ENCODE data around the gene KCNMA1.

The KCNMA1 gene

DNA sequence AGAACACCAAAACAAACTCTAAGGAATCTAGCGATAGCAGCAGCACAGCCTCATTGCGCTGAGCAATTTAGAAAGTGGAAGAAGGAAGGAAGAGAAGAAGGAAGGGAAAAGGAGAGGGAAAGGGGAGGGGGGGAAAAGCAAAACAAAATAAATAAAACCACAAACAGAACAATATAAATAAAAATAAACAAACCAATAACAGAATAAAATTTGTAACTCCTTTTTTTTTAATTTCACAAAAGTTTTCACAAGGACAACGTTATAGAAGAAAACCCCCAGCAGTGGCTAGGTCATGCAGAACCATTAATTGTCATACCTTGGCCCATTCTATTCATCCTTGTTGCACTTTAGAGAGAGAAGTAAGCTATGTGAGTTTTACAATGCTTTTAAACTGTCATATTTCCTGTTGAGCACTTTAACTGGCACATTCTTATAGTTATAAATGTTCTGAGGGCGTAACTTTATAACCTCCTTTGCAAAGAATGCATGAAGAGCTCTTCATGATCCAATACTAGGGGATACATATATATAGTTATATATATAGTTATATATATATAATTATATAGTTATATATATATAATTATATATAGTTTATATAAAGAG, 752.8 kb downstream of the KCNMA1 start:
- DNase-seq (ENCODE audit: low read depth), result no peak

DNA sequence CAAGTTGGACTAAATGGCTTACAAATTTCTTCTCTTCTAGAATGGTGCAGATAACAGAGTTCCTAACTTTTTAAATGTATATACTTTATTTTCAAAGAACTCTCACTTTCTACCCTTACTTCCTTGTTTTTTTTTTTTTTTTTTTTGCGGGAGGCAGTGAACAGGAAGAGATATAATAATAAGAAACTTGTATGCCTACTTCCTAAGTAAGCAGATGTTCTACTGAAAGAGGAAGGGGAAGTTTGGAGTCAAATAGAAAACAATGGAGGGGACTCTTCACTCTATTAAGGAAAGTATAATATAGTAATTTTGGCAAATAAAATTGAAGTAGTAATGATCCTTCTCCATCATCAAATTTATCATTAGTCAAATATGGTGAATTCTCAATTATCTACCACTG, 754.0 kb downstream of the KCNMA1 start:
- no peak for DNase-seq (ENCODE audit: low read depth)

DNA sequence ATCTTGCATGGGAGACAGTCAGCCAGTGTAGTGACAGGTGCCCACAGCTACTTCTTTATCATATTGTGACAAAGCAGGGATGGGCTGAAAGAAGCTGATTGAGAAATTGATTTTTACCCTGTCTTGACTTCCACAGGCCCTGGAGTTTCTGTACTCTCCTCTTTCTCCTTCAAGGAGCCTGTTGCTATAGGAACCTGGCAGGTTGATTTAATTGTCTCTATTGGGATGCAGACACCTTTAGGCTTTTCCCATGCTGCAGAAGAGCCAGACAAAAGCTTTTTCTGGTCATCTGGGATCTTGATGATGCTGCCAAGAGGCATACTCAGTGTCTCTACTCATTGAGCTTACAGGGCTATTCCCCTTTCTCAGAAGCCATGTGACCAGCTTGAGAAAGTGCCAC, 754.8 kb downstream of the KCNMA1 start:
- DNase-seq (ENCODE audit: low read depth), result no peak

DNA sequence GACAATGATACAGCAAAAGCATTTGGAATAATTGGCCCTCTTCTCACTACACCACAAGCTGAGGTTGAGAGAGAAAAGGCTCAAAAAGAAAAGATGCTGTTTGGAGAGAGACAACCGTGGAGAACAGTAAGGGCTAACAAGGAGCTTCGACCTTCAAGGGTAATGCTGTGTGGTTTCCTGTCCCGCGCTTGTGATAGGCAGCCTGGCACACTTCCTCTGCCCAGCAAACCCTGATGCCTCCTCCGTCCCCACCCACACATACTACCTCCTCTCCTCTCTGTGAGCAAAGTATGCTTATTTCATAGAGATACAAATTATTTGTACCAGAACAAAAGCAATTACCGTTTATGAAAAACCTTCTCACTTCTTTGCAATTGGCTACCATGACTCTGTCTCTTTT, 755.4 kb downstream of the KCNMA1 start:
- no peak for DNase-seq (ENCODE audit: low read depth)

DNA sequence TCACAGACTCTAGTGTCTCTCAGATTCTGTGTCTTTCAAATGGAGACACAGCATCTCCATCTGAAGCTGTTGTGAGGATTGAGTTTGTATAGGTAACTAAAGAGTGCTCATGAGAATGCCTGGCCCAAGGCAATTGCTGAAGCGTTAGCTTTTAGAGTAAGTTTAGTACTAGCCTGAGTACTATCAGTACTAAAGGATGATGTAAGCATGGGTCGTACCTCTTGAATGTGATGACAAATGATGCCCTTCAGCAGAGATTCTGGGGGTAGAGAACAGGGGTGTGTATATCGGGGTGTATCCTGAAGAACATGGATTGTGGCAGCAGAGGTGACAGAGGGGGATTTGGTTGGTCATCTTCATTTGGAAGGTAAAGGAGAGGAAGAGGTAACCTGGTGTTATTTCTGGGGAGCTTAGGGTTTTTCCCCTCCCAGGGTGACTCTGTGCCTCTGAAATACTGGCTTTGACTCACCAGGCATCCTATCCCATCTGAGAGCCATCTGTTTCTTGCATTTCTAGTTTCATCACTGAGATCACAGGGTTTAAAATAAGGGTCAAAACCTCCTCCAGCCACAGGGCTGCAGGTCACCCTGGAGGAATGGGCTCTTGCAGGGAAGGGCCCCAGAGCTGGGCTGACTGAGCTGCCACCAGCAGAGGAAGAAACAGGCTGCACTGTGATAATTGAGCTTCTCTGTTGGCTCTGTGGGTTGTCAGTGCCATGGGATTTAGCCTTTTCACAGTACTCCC, 756.0 kb downstream of the KCNMA1 start:
- peak; percentile 15 for DNase-seq (ENCODE audit: low read depth)

DNA sequence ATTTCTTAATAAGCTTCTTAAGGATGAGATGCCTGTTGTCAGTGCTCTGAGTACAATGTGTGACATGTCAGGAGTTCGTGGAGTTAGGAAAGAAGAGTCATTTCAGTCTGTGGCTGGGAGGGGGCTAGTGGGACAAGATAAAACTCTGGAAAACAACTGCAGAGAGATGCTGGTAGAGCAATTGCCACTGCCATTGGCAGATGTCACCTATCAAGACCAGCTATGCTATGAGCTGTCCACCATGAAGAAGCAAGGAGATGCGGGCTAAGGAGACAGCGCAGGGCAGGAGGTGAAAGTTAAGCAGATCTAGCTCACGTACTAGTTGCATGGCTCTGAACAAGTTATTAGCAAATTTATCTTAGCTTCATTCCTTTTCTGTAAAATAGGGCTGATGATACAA, 756.7 kb downstream of the KCNMA1 start:
- DNase-seq (ENCODE audit: low read depth), result no peak

DNA sequence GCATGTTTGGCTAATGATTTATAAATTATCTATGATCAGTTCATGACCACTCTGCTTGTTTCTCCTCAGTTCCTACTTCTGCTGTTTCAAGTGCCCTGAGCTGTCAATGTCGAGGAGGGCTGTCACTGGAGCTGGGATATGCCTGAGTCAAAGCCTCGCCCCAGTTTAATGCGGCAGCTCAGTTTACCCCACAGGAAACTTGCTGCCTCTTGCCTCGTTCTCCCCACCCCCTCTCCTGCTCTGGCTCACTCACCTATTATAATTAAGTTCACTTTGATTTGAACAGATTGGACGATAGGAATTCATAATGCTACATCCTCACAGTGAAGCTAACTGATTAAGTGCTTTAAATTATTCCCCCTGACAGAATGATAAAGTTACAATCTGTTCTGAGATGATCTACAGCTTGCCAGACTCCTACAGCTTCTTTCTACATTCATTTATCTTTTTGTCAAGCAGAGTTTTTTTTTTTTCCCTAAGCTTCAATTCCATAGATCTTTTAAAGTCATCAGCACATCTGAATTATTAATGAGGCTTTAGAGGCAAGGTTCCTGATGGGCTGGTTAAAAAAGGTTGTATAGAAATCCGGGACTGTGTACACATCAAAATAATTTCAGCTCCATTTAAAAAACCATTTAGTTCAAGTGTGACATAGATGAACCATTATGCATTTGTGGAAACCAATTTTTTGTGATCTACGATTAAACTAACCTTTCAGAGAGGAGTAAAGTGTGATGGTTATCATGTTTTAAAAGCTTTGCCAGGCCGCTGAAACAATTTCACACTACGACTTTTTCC, 758.3 kb downstream of the KCNMA1 start:
- DNase-seq (ENCODE audit: low read depth), result no peak

DNA sequence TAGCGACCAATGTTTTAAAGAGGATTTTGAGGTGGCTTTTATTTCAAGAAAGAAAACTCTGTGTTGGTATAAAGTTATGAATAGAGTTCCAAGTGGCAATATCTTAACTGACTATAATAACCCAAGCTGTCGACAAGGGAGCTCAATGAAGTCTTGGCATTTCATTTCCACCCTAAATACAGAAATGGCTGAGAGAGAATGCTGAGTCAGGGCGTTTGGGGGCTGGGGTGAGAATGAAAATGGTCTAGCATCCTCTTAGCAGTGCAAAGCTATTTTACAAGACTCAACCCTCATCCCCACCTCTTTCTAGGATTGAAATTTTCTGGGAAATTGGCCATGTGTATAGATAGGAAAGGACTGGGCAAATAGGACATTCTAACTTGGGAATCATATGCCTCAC, 759.1 kb downstream of the KCNMA1 start:
- DNase-seq (ENCODE audit: low read depth), result no peak

DNA sequence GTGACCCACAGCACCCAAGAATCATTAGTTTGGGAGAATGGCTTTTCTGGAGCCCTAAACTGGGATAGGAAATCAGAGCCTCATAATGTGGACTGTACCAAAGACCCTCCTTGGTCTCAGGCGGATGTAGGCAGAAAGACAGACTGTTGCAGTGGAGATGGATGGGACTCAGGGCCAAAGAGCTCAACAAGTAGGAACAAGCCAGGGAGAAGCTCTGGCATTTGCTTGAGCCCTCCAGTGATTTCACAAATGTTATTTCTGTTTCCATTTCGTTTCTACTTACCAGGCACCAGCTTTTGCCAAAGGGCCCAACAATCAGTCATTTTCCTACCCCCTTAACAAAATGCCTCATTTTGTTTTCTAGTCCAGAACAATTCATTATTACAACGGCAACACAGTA, 762.7 kb downstream of the KCNMA1 start:
- DNase-seq (ENCODE audit: low read depth), result no peak

DNA sequence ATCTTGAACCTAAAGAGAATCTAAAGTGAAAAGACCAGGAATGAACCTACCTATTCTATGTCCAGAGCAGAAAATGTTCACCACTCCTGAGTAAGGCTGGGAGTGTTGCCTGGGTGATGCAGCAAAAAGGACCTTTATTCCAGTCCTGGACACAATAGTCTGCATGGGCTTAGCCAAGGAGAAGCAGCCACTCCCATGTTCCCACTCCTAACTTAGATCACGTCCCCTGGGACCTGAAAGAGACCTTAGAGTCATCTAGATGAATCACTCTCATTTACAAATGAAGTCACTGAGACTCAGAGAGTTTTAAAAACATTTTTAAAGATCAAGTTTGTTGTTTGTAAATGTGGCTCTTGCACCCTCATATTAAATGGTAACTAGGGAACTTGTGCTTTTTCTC, 763.4 kb downstream of the KCNMA1 start:
- DNase-seq (ENCODE audit: low read depth), result peak; percentile 17

DNA sequence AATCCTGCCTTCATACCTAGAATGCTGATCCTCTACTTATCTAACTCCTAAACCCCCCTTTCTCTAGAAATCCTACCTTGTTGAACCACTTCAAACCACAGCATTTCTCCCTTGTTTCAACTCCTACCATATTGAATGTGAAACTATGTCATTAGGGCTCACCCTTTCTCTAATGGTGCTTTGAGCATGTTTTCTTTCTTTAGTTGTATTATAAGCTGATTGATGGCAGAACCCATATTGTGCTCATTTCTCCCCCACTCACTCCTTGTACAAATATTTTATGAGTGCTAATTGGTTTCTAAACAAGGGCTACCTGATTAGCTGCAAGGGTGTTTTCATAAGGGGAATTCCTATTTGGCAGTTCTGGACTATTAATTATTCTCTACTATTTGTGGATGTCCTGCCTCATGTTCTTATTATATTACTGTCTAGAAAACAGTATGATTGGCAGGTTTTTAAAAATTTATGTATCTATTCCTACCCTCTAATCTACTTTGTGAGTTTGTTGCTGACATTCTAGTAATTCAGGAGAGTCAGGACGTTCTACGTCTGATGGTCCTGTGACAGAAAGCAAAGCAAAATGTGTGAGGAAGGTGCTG, 765.8 kb downstream of the KCNMA1 start:
- DNase-seq (ENCODE audit: low read depth), result no peak

DNA sequence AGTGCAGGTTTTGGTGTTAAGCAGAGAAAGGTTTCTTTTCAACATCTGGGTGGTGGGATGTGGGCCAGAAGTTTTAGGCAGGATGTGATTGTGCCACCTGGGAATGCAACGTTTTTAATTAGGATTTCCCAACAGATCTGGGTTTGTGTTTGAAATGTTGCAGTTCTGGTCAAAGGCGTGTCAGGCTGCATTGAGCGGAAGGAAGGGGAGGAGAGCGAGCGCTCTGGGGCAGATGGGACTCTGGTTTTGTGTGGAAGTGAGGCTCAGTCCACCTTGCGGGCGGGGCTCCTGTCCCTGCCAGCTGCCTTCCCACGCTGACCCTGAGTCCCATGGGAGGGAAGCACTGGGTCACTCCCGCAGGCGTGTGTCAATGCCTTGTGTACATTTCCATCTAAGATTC, 767.7 kb downstream of the KCNMA1 start:
- no peak for DNase-seq (ENCODE audit: low read depth)

DNA sequence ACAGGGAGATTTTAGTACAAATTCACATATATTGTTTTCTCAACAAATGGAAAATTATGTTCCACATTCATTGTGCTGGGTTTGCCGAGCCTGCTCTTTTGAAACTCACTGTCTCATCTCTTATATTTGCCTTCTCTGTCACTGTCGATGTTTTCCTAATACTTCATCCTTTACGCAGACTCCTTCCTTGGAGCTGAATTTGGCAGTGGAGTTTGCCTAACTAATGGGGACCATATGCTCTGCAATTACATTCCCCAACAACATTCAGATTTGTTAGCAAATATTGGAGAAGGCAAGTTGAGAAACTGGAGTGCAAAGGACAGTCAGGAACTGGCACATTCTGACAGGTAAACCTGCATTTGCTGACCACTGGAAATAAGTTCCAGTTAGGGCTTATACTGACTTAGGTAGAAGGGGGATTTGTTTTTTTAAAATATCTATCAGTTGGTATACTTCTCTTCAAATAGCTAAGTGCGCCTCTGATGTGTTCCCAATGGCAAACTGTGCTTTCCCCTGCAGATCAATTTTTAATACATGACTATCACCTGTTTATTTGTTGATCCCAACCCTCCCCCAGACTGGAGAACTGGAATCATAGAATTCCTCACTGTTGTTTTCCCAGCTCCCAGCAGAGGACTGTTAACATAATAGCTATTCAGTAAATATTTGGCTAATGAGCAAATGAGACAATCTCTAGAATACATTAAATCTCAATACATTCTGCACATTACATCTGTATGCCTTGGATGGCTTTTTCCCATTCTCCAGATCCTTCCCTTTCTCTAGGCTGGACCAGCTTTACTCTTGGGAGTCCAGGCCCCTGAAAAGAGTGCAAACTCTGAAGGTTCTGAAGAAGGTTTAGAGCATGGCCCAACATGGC, 769.3 kb downstream of the KCNMA1 start:
- peak; percentile 43 for DNase-seq (ENCODE audit: low read depth)

DNA sequence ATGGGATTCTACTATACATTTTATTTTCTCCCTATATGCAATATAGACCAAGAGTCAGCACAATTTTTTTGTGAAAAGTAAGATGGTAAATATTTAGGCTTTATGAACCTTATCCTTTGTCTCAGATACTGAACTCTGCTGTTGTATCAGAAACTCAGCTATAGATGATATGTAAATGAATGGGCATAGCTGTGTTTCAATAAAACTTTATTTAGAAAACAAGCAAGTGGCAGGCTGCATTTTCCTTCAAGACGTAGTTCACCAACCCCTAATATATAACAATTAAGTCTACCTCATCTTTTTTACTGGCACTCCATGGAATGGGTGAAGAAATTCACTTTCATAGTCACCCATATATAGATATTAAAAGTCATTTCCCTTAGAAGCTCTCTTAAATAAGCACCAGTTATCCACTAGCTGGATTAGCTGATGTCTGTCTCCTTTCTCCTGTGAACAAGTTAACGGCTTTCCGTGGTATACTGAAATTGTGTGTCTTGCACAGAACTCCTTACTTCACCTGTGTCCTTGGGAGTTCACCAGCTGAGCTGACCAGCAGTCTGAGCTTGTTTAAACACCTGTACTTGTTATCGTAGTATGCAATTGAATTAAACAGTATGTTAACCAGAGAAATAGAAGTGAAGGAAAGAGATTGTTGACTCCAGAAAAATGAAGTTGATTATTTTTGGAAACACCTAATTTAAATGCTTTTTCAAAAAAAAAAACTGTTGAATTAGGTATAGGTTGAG, 770.6 kb downstream of the KCNMA1 start:
- DNase-seq (ENCODE audit: low read depth), result no peak

DNA sequence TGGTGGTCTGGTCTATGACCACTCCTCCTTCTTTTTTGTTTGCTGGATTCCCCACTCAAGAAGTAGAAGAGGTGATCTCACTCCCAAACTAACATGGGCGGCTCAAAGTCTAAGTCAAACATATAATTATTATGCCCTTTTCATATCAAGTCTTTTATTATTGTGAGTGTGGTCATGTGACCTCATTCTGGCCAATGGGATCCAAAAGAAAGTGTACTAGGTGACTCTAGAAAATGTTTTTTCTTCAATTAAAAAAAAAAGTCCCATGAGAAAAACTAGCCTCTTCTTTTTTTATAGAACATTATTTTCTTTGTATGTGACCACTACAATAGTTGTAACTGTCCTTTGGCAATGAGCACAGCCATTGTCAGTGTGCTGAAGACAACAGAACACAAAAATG, 772.7 kb downstream of the KCNMA1 start:
- no peak for DNase-seq (ENCODE audit: low read depth)

DNA sequence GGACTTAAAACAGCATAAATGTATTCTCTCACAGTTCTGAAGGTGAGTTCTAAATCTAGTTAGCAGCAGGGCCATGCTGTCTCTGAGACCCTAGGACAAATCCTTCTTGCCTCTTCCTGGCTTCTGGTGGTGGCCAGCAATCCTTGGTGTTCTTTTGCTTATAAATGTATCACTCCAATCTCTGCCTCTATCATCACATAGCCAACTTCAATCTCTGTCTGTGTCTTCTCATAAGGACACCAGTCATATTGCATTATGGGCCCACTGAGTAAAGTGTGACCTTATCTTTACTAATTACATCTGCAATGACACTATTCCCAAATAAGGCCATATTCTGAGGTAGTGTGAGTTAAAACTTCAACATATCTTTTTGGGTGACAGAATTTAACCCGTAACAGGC, 778.9 kb downstream of the KCNMA1 start:
- DNase-seq (ENCODE audit: low read depth), result no peak

DNA sequence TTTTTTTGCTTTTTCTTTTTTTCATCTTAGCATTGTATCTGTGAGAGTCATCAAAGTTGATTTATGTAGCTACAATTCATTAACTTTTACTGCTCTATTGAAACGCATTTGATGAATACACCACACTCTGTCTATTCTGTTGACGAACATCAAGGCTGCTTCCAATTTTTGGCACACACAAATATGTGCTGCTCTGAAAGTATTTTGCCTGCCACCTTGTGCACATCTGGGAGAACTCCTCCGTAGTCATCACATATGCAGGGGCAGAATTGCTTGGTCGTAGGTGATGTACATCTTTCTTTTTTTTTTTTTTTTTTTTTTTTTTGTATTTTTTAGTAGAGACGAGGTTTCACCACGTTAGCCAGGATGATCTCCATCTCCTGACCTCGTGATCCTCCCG, 796.8 kb downstream of the KCNMA1 start:
- no peak for DNase-seq (ENCODE audit: low read depth)

DNA sequence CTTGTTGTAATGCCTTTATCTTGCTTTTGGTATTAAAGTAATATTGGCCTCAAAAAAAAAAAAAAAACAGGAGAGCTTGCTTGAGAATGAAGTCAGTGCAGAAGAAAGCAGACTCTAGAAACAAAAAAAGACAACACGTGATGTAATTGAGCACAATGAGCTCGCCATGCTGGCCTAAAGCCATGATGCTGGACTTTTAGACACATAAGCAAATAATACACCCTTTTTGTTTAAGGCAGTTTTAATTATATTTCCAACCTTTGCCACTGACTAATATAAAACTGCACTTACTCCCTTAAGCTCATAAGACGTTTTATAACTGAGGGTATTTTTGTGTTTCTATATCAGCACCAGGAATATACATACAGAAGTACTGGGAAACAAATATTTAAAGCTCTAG, 798.3 kb downstream of the KCNMA1 start:
- no peak for DNase-seq (ENCODE audit: low read depth)

DNA sequence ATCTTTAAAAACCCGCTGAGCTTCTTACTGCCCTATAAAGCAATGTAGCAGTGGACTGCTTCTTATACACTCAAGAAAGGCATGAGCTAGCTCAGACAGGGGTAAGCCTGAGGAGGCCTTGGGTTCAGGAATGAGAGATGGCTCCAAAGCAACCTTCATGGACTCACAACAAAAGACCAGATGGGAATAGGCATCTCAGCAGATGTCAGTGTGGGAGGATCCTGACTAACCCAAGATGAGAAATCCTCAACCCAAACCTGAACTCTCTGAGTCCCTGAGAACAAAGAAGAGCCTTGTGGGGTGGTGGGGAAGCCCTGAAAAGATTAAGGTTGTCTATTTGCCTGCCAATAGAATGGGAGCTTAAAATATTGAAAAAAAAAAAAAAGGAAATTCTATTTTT, 807.4 kb downstream of the KCNMA1 start:
- DNase-seq (ENCODE audit: low read depth), result no peak

DNA sequence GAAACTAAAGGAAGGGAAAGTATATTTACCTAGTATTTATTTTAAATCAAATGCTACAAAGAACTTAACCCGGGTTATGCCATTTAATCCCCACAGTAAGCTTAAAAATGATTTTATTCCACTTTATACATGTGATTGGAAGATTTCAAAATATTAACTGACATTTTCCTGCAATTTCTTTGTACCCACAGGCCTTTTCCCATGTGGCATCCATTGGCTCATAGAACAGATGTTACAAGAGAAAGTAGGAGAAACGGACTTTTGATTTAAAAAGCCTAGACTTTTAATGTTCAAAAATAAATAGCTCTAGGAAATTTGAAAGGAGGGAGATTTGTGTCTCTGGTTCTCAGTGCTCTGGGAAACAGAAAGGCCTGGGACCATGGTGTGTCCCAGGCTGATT, 807.9 kb downstream of the KCNMA1 start:
- DNase-seq (ENCODE audit: low read depth), result no peak

All from GM04504 (cell line).